ENCODE results near the gene ALG9. TPM values are rescaled to one million over a fixed set of nuclear protein-coding genes. Genes with fewer than 3 reads are reported as not detected.

Gene ALG9
- 10 to 100 TPM; 37.1 to 54.3 (median 44.7) TPM for polyA plus RNA-seq (ENCODE audit: insufficient read depth in 1 of 5, insufficient read length in 5 of 5, low replicate concordance in 1 of 5)
- long read RNA-seq, donor 1, full-length matches to known transcripts, result 7 of 7 reads
- long read RNA-seq, donor 1, partial matches to known transcripts, result 0 of 7 reads
- long read RNA-seq, donor 1, other reads (novel, unspliced or antisense), result 0 of 7 reads
- long read RNA-seq, donor 2, partial matches to known transcripts, result 0 of 2 reads
- long read RNA-seq, donor 2, other reads (novel, unspliced or antisense), result 0 of 2 reads
- long read RNA-seq, donor 3, partial matches to known transcripts, result 0 of 4 reads
- long read RNA-seq, donor 3, other reads (novel, unspliced or antisense), result 0 of 4 reads
- long read RNA-seq, donor 4, partial matches to known transcripts, result 0 of 3 reads
- long read RNA-seq, donor 4, other reads (novel, unspliced or antisense), result 0 of 3 reads
- long read RNA-seq, donor 5, transcript ALG9-214 (15 exons, 2,028 nt), result major isoform, 6 of 9 reads
- long read RNA-seq, donor 5, partial matches to known transcripts, result 0 of 9 reads
- long read RNA-seq, donor 5, other reads (novel, unspliced or antisense), result 0 of 9 reads
- long read RNA-seq, donor 6, transcript ALG9-214 (15 exons, 2,028 nt), result major isoform, 5 of 6 reads
- long read RNA-seq, donor 6, partial matches to known transcripts, result 0 of 6 reads
- long read RNA-seq, donor 6, other reads (novel, unspliced or antisense), result 0 of 6 reads
- long read RNA-seq, donor 7, result 0 reads
- long read RNA-seq, donor 8, partial matches to known transcripts, result 0 of 1 reads
- long read RNA-seq, donor 8, other reads (novel, unspliced or antisense), result 0 of 1 reads

DNA sequence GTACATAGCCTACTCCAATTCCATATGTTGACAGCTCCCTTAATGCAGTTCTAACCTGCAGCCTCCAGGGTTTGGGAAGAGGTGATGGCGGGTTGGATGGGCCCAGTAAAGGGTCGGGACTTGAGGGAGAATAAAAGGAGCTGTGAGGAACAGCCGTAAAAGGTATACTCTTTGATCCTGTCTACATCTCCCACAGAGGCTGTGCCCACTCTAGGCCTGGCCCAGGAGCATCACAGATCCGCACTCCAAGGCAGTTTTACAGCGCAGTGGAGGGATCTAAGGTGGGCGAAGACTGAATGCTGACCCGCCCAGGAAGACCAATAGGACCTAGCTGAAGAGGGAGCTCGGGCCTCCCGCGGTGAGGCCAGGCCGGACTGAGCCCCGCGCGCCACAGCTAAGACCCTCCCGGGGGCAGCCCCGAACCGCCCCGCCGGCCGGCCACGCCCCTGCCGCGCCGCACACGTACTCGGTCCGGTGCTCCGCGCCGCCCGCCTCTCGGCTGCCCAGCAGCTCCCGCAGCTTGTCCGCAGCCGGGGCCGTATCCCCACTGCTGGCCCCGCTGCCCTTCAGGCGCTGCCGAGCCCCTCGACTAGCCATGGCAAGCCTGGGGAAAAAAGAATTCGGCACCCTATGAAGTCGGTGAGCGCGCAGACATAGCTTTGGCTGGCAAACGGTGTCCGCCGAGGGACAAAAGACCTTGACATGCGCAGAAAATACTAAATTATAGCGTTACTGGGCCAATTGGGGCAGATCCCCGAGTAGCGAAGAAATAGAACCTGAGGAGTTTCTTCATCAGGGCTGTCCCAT, at the start of gene ALG9:
TSS of gene ALG9 (minus strand) at position 696 of the 807 bp plus-strand sequence. CDS start at position 597, 99 bp downstream.
- peak; percentile 87 to 91 for DNase-seq

DNA sequence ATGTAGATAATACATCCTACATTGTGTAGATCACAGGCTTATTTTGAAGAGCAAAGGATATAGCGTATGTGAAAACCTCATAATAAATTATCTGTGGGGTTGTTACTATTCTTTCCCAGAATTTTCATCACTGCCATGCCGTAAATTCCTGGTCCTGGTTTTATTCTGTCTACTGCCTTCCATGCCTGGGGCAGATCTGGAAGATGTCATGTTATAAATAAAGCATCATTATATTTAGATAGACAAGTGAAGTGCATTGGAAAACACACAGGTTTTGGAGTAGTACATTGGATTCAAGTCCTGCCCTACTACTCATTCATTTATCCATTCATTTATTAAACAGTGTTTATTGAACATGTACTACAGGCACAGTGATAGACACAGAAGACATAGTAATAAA, 49.5 kb upstream of the ALG9 start:
- no peak for DNase-seq

DNA sequence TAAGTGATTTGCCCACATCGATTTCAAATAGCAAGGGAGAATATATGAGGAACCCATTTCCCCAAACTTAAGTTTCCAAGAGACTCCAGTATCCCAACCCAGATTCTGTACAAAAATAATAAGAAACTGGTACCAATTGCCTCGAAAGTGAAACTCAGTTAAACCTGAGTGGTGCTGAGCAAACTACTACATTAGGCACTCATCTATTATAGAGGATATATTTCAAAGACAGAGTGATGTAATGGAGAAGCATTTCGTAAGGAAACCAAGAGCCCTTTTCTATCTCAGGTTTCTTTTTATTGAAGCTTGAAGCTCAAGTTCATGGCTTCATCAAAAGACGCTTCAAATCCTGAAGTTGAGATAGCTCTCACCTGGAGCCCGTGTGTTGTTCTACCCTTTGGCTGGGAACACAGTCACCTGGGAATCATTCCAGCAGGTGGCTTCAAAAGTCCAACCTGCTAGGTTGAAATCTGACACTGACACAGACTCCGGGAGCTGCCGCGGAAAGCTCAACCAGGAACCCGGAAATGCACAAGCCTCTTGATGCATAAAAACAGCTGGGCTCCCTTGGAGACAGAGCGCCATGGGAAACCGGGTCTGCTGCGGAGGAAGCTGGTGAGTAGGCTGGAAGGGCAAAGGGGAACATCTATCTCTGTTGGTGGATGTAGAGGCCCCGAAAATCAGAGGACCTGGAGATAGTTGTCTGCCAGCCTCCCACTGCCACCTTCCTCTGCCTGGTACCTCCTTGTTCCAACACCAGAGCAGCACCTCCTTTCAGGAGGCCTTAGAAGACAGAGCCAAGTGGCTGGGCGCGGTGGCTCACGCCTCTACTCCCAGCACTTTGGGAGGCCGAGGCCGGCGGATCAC, 47.2 kb upstream of the ALG9 start, which contains the start of gene C11orf52:
TSS of gene C11orf52 (plus strand) at position 524 of the 867 bp plus-strand sequence. CDS start at position 584, 60 bp downstream.
- DNase-seq, result peak; percentile 76 to 78

- no peak for DNase-seq
Measured at GRCh38 chr11:111917788-111918187, 46.4 kb upstream of the ALG9 start.

DNA sequence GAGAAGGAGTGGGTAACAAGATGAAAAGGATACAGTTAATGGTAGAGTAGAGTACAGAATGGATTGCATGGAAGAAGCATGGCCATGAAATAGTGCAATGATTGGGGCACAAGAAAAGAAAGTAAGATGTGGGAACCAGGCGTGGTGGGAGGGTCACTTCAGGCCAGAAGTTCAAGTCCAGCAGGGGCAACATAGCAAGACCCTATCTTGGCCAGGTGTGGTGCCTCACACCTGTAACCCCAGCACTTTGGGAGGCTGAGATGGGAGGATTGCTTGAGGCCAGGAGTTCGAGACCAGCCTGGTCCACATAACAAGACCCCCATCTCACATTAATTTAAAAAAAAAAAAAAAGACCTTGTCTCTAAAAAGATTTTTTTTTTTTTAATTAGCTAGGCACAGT, 45.9 kb upstream of the ALG9 start:
- no peak for DNase-seq

DNA sequence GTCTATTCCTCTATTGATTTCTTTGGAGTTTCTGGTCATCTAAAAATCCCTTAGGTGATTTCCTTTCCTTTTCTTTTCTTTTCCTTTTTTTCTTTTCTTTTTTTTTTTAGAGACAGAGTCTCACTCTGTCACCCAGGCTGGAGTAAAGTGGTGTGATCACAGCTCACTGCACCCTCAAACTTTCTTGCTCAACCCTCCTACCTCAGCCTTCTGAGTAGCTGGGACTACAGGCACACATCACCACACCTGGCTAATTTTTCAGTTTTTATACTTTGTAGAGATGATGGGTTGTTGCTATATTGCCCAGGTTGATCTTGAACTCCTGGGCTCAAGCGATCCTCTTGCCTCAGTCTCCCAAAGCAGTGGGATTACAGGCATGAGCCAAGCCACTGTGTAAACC, 45.4 kb upstream of the ALG9 start:
- no peak for DNase-seq

- DNase-seq, result peak in 1 of 2 donors; percentile 61
Measured at GRCh38 chr11:111913997-111914396, 42.6 kb upstream of the ALG9 start.

- peak in 1 of 2 donors; percentile 36 for DNase-seq
Measured at GRCh38 chr11:111913031-111913861, 41.9 kb upstream of the ALG9 start.

GRCh38 chr11:111912535-111912934, 41.2 kb upstream of the ALG9 start, which contains the start of gene HSPB2:
Gene HSPB2 (plus strand): TSS chr11:111912734. CDS start chr11:111912830, 96 bp downstream.
- no peak for DNase-seq

- peak; percentile 76 to 84 for DNase-seq
Measured at GRCh38 chr11:111911563-111912401, 40.4 kb upstream of the ALG9 start, which contains the start of gene CRYAB. Gene CRYAB (minus strand): TSS chr11:111911770. CDS start chr11:111911724, 46 bp downstream.

- DNase-seq, result no peak
Measured at GRCh38 chr11:111910676-111911562, 39.5 kb upstream of the ALG9 start.

DNA sequence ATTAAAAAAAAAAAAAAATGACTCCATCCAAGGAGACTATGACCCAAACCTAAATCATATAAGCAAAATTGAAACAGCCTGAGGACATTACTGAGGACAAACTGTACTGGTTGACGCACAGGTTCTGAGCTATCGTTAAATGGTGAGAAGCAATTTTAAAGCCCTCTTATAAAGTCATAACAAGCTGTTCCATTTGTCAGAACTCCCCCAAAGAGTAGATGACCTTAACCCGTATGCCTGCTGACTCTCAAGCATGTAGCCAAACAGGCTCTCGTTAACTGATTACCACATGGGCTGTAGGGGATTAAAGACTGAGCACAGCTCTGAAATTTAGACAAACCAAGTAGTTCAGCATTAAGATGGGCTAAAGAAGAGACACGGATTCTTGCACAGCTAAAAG, 38.0 kb upstream of the ALG9 start:
- DNase-seq, result no peak

GRCh38 chr11:111908639-111909305, 37.4 kb upstream of the ALG9 start:
- DNase-seq, result no peak

GRCh38 chr11:111906680-111907079, 35.3 kb upstream of the ALG9 start:
- no peak for DNase-seq

DNA sequence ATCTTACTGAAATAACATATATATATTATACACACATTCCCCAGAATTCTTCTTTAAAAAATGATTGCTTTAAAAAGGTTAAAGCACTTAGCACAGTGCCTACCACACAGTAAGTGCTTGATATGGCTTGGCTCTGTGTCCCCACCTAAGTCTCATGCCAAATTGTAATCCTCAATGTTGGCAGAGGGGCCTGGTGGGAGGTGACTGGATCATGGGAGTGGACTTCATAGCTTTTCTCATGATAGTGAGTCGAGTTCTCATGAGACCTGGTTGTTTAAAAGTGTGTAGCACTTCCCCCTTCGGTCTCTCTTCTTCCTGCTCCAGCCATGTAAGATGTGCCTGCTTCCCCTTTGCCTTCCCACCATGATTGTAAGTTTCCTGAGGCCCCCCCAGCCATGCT, 34.0 kb upstream of the ALG9 start:
- DNase-seq, result no peak

- DNase-seq, result no peak
Measured at GRCh38 chr11:111886844-111887243, 15.5 kb upstream of the ALG9 start.

- no peak for DNase-seq
Measured at GRCh38 chr11:111886032-111886431, 14.7 kb upstream of the ALG9 start.

Measured in right lung (tissue), 10 donors.